ENCODE results near the gene SOHLH1. TPM values are rescaled to one million over a fixed set of nuclear protein-coding genes. Genes with fewer than 3 reads are reported as not detected.

The SOHLH1 gene
- total RNA-seq, 1 experiment from 2014 or later, result not detected

DNA sequence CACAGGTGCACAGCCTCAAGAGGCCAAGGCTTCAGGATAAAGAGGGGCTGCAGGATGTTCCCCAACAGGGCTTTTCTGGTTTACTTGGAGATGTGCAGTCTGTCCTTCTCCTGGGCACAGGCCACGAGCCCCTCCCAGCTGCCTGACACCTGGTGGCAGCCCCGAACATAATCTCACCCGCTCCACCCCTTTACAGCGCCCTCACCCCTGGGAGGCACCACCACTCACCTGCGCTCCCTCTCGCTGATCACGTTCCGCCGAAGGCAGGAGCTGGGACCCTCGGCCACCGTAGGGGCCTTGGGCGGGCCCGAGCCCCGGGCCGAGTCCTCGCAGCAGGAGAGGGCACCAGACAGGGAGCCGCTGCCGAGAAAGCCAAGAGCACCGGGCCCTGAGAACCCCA lies 514 bp downstream of the SOHLH1 start:
- ATAC-seq, result peak; percentile 45
- Histone ChIP-seq H4K20me1 (ENCODE audit: insufficient read depth) (no peaks in the 10 kb centered on the region), H3K79me2 (ENCODE audit: insufficient read depth, low read length) (no peaks in the 10 kb centered on the region), H3K27ac (ENCODE audit: low read depth, low read length) (no peak overlapping the region), H3K9me3 (ENCODE audit: control insufficient read depth in 1 of 2, insufficient read depth in 1 of 2, low read depth in 1 of 2, low read length in 2 of 2) (no peaks in the 10 kb centered on the region), H3K4me1 (ENCODE audit: control insufficient read depth in 1 of 2, insufficient read depth in 2 of 2, low read length in 2 of 2) (peaks cover 2 to 8% of the 10 kb centered on the region in 2 experiments; a peak in 3 of 4 replicates), H3K4me3 (replicated peaks in 1 of 2; ENCODE audit: low read depth in 1 of 2, low read length in 2 of 2) (no peak overlapping the region), H2AFZ (ENCODE audit: low read depth, low read length, poor library complexity, severe bottlenecking) (no peak overlapping the region), H3K27me3 (ENCODE audit: insufficient read depth, low read length) (no peaks in the 10 kb centered on the region), H3K4me2 (ENCODE audit: low read length) (no peak overlapping the region), H3K9ac (ENCODE audit: low read length) (no peak overlapping the region), H3K36me3 (ENCODE audit: control insufficient read depth in 1 of 2, insufficient read depth in 2 of 2, low read length in 2 of 2) (no peaks in the 10 kb centered on the region), H3K9me2 (ENCODE audit: insufficient read depth) (no peaks in the 10 kb centered on the region)
- TF ChIP-seq, protein P1, sequence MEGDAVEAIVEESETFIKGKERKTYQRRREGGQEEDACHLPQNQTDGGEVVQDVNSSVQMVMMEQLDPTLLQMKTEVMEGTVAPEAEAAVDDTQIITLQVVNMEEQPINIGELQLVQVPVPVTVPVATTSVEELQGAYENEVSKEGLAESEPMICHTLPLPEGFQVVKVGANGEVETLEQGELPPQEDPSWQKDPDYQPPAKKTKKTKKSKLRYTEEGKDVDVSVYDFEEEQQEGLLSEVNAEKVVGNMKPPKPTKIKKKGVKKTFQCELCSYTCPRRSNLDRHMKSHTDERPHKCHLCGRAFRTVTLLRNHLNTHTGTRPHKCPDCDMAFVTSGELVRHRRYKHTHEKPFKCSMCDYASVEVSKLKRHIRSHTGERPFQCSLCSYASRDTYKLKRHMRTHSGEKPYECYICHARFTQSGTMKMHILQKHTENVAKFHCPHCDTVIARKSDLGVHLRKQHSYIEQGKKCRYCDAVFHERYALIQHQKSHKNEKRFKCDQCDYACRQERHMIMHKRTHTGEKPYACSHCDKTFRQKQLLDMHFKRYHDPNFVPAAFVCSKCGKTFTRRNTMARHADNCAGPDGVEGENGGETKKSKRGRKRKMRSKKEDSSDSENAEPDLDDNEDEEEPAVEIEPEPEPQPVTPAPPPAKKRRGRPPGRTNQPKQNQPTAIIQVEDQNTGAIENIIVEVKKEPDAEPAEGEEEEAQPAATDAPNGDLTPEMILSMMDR (IDR thresholded peaks at IDR 0.05 in 2 of 3, conservative IDR thresholded peaks at IDR 0.05 in 1 of 3; ENCODE audit: borderline replicate concordance in 1 of 3, insufficient read depth in 1 of 3, low read depth in 2 of 3, low read length in 2 of 3), result peak in 1 of 3 experiments; percentile 32; a peak in 2 of 6 replicates
- TF ChIP-seq SIN3A (IDR thresholded peaks at IDR 0.05; ENCODE audit: low read depth), result no peak
- no TSS peak for BruUV-seq (replicated peaks)
- ChIA-PET RAD21 (ENCODE audit: low non-redundant PET in 1 of 2, low total read pairs in 2 of 2, uncharacterized antibody in 2 of 2, unreplicated experiment in 2 of 2) (no interaction called here), POLR2A (no interaction called here), CTCF (no interaction called here)
- no peak for DNase-seq (ENCODE audit: low read depth, low spot score)
- intact Hi-C loops (cut with micrococcal nuclease), result no loop called here

DNA sequence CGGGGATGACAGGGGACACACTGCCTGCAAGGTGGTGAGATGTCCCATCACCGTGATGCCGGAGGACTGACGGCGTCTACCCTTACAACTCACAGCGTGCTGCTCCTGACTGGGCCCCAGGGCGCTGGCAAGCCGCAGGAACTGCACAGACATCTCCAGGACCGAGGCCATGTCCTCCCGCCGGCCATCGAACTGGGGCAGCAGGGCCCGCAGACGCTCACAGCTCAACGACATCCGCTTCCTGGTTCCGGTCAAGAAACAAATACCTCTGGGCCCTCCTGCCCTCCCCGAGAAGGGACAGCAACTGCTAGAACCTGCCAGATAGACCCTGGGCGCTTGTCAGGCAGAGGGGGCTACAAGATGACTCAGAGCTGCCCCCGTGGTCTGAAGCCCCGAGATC lies 1.0 kb downstream of the SOHLH1 start:
- DNase-seq (ENCODE audit: low read depth, low spot score), result no peak
- Histone ChIP-seq H3K9me3 (ENCODE audit: control insufficient read depth in 1 of 2, insufficient read depth in 1 of 2, low read depth in 1 of 2, low read length in 2 of 2) (no peaks in the 10 kb centered on the region), H3K4me3 (replicated peaks in 1 of 2; ENCODE audit: low read depth in 1 of 2, low read length in 2 of 2) (no peak overlapping the region), H3K4me1 (ENCODE audit: control insufficient read depth in 1 of 2, insufficient read depth in 2 of 2, low read length in 2 of 2) (peaks cover 2 to 9% of the 10 kb centered on the region in 2 experiments; a peak in 3 of 4 replicates), H3K79me2 (ENCODE audit: insufficient read depth, low read length) (no peaks in the 10 kb centered on the region), H3K27ac (ENCODE audit: low read depth, low read length) (no peak overlapping the region), H4K20me1 (ENCODE audit: insufficient read depth) (no peaks in the 10 kb centered on the region), H3K36me3 (ENCODE audit: control insufficient read depth in 1 of 2, insufficient read depth in 2 of 2, low read length in 2 of 2) (no peaks in the 10 kb centered on the region), H3K4me2 (ENCODE audit: low read length) (no peak overlapping the region), H2AFZ (ENCODE audit: low read depth, low read length, poor library complexity, severe bottlenecking) (no peak overlapping the region), H3K9ac (ENCODE audit: low read length) (no peak overlapping the region), H3K9me2 (ENCODE audit: insufficient read depth) (no peaks in the 10 kb centered on the region), H3K27me3 (ENCODE audit: insufficient read depth, low read length) (no peaks in the 10 kb centered on the region)
- CTCF ChIA-PET, result no interaction called here
- RAD21 ChIA-PET (ENCODE audit: low non-redundant PET in 1 of 2, low total read pairs in 2 of 2, uncharacterized antibody in 2 of 2, unreplicated experiment in 2 of 2), result no interaction called here
- BruUV-seq (replicated peaks), result no TSS peak
- no peak for ATAC-seq
- intact Hi-C loops (cut with micrococcal nuclease), result no loop called here
- POLR2A ChIA-PET, result no interaction called here
- TF ChIP-seq POLR2AphosphoS5 (IDR thresholded peaks at IDR 0.05; ENCODE audit: low read depth, low read length), result no peak
- TF ChIP-seq, protein P2, sequence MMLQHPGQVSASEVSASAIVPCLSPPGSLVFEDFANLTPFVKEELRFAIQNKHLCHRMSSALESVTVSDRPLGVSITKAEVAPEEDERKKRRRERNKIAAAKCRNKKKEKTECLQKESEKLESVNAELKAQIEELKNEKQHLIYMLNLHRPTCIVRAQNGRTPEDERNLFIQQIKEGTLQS (IDR thresholded peaks at IDR 0.05), result no peak
- TF ChIP-seq ZFX (IDR thresholded peaks at IDR 0.05), result no peak
- TF ChIP-seq RAD21 (IDR thresholded peaks at IDR 0.05; ENCODE audit: low read depth), result no peak
- TF ChIP-seq CEBPB (IDR thresholded peaks at IDR 0.05; ENCODE audit: low read depth), result no peak
- no peak for TF ChIP-seq EZH2 (IDR thresholded peaks at IDR 0.05)
- TF ChIP-seq, protein P3, sequence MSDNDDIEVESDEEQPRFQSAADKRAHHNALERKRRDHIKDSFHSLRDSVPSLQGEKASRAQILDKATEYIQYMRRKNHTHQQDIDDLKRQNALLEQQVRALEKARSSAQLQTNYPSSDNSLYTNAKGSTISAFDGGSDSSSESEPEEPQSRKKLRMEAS (IDR thresholded peaks at IDR 0.05), result no peak
- TF ChIP-seq ZNF274 (IDR thresholded peaks at IDR 0.05; ENCODE audit: low read depth, low read length), result no peak
- no peak for TF ChIP-seq SRF (IDR thresholded peaks at IDR 0.05; ENCODE audit: low read depth)
- TF ChIP-seq, protein P4, sequence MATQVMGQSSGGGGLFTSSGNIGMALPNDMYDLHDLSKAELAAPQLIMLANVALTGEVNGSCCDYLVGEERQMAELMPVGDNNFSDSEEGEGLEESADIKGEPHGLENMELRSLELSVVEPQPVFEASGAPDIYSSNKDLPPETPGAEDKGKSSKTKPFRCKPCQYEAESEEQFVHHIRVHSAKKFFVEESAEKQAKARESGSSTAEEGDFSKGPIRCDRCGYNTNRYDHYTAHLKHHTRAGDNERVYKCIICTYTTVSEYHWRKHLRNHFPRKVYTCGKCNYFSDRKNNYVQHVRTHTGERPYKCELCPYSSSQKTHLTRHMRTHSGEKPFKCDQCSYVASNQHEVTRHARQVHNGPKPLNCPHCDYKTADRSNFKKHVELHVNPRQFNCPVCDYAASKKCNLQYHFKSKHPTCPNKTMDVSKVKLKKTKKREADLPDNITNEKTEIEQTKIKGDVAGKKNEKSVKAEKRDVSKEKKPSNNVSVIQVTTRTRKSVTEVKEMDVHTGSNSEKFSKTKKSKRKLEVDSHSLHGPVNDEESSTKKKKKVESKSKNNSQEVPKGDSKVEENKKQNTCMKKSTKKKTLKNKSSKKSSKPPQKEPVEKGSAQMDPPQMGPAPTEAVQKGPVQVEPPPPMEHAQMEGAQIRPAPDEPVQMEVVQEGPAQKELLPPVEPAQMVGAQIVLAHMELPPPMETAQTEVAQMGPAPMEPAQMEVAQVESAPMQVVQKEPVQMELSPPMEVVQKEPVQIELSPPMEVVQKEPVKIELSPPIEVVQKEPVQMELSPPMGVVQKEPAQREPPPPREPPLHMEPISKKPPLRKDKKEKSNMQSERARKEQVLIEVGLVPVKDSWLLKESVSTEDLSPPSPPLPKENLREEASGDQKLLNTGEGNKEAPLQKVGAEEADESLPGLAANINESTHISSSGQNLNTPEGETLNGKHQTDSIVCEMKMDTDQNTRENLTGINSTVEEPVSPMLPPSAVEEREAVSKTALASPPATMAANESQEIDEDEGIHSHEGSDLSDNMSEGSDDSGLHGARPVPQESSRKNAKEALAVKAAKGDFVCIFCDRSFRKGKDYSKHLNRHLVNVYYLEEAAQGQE (IDR thresholded peaks at IDR 0.05; ENCODE audit: low read depth), result no peak
- no peak for TF ChIP-seq EGR1 (IDR thresholded peaks at IDR 0.05; ENCODE audit: low read depth)
- TF ChIP-seq YY1 (IDR thresholded peaks at IDR 0.05; ENCODE audit: extremely low read depth, insufficient replicate concordance, low read depth, low read length), result no peak

Measured in HCT116 (cell line).